Measurements from ENCODE around the gene MYBPC3.

DNA sequence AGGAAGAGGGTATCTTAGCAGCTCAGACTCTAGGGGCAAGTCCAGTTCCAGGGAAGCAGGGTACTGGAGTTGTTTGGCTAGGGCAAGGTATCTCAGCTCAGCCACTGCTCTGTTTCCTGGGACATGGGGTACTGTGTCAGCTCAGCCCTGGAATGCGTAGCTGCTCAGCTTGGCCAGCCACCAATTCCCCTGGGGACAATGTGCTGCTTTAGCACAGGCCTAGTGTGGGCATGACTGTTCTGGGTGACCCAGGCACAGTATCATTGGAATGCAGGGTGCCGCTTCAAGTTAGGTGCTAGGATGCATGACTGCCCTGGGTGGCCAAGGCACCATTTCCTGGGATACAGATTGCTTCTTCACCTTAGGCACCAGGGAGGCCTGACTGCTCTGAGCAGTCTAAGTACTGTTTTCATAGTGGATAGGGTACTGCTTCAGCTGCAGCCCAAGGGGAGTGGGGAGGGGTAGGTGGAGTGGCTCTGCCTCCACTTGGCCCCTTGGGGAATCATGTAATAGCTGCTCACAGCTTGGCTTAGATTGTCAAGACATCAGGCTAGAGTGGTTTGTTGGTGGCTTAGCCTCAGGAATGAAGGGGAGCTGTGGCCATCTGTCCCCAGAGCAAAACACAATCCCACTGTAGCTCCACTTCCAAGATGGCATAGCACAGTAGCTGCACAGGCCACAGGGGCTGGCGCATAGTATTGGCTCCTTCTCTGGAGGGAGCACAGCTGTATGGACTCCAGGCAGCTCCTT is 46.6 kb downstream of the MYBPC3 start:
- TF ChIP-seq, protein P1, sequence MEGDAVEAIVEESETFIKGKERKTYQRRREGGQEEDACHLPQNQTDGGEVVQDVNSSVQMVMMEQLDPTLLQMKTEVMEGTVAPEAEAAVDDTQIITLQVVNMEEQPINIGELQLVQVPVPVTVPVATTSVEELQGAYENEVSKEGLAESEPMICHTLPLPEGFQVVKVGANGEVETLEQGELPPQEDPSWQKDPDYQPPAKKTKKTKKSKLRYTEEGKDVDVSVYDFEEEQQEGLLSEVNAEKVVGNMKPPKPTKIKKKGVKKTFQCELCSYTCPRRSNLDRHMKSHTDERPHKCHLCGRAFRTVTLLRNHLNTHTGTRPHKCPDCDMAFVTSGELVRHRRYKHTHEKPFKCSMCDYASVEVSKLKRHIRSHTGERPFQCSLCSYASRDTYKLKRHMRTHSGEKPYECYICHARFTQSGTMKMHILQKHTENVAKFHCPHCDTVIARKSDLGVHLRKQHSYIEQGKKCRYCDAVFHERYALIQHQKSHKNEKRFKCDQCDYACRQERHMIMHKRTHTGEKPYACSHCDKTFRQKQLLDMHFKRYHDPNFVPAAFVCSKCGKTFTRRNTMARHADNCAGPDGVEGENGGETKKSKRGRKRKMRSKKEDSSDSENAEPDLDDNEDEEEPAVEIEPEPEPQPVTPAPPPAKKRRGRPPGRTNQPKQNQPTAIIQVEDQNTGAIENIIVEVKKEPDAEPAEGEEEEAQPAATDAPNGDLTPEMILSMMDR (IDR thresholded peaks at IDR 0.05) = no peak
- no peak for TF ChIP-seq EP300 (IDR thresholded peaks at IDR 0.05)
